Fibroblast of skin of back (primary cell): ENCODE data around the gene CHRNA7.
"Not testable (repeated sequence)": the region's sequence is repeated elsewhere in the genome, so short reads cannot be mapped to it uniquely, and the experiment has no call there.

ENCODE experiments used
- DNase-seq: peaks from one replicate; pipeline ENCODE4 v3.0.0-alpha.2; 2013

CHRNA7 gene

GRCh38 chr15:32120577-32121383 is 90.5 kb downstream of the CHRNA7 start:
- DNase-seq, result no peak

DNA sequence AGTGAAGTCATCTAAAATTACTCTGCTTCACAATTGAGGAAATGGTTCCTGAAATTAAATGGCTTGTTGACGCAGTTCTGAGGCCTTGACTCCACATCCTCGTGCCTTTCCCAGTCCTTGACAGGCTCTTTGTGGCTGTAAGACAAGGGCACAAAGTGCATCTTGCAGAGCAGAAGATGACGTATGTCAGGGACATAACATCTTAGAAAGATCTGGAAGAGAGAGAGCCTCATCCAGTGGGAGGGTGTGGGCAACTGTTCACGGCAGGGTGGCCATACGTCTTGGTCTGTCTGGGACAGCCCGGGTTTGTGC is 91.0 kb downstream of the CHRNA7 start:
- DNase-seq, result no peak

DNA sequence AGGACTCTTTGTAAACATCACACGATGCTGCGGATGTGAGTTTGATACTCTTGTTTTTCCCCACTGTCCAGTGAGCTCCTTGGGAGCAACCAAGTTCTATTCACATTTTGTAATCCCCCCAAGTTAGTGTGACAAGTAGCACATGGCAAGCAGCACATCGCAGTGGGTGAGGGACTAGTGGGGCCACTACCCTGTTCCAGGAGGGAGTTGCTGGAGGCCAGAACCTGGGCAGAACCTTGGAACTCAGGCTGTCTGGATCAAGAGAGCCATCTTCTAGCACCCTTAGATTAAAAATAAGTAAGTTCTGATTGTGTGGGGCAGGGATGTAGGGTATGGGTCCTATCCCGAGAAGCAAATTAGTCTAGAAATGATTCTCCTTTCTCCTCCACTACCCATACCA is 91.7 kb downstream of the CHRNA7 start:
- DNase-seq, result no peak

DNA sequence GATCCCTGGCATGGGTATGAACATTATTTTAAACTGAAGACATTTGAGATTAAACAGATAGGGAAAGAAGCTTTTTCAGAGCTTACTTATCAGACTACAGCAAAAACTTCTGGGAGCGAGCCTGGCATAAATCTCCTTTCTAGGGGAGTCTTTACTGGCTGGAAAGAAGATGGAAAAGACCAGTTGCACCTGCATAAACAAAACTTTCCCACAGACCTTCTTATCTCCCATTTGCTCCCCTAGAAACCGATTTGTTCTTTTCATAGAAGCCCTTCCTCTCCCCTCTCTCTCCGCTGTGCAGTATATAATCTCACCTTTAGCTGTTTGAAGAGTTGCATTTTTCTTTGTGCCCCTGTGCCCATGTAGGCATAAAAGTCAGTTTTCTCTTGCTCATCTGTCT is 93.2 kb downstream of the CHRNA7 start:
- no peak for DNase-seq

- DNase-seq, result no peak
Observed at GRCh38 chr15:32124726-32125125, 94.4 kb downstream of the CHRNA7 start.

- DNase-seq, result no peak
Observed at GRCh38 chr15:32125595-32125994, 95.3 kb downstream of the CHRNA7 start.

GRCh38 chr15:32129815-32130214 is 99.5 kb downstream of the CHRNA7 start:
- DNase-seq, result no peak

DNA sequence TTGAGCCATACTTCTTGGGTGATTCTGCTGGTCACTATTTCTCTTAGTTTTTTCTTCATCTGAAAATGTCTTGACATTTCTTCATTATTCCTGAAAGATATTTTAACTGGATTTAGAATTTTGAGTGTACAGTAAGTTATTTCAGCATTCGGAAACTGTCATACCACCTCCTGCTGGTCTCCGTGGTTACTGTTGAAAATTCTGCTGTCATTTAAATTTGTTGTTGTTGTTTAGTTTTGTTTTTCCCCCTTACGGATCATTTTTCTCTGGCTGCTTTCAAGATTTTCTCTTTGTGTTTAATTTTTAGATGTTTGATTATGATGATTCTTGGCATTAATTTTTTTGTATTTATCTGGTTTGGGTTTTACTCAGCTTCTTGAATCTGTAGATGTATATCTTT is 100.5 kb downstream of the CHRNA7 start:
- DNase-seq, result no peak

- DNase-seq, result no peak
Observed at GRCh38 chr15:32131803-32132202, 101.5 kb downstream of the CHRNA7 start.

DNA sequence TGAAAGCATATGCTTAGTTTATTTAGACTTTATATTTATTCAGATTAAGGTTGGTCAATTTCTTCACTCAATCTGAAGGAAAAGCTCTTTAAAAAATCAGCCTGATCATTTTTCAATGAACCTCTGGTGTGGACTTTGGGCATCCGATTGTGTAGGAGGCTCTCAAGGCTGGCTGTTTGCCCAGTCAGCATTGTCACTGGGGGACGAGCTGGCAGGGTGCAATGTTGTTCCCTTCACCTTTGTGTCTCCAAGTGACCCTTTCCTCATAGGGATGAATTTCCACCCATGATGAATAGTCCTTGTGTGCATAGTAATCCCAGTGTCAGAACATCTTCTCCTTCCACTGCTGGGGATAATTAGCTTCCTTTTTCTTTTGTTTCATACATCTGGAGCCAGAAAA is 102.5 kb downstream of the CHRNA7 start:
- DNase-seq, result no peak

- no peak for DNase-seq
Observed at GRCh38 chr15:32134842-32135241, 104.5 kb downstream of the CHRNA7 start.

DNA sequence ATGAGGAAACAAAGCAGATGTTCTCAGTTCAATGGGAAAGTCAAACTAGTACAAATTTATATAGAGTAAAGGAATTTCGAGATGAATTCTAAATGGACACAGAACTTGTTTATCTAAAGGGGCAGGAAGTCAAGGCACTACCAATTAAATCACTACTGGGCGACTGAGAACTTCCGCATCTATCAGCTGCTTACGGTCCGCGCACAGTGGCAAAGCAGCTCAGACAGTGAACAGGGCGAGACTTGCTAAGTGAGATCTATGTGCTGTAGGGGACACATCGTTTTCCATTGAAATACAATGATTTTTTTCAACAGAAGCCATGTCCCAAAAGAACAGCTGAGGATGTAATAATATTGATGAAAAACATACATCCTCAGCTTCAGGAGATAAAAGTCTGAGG is 105.0 kb downstream of the CHRNA7 start:
- DNase-seq, result no peak

DNA sequence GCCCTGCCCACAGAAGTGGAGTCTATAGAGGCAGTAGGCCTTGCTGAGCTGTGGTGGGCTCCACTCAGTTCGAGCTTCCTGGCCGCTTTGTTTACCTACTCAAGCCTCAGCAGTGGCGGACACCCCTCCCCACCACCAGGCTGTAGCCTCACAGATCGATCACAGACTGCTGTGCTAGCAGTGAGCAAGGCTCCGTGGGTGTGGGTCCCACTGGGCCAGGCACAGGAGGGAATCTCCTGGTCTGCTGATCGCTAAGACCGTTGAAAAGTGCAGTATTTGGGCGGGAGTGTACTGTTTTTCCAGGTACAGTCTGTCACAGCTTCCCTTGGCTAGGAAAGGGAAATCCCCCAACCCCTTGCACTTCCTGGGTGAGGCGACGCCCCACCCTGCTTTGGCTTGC is 115.2 kb downstream of the CHRNA7 start:
- DNase-seq, result not testable (repeated sequence)

- DNase-seq, result no peak
Observed at GRCh38 chr15:32148833-32149555, 118.7 kb downstream of the CHRNA7 start.

DNA sequence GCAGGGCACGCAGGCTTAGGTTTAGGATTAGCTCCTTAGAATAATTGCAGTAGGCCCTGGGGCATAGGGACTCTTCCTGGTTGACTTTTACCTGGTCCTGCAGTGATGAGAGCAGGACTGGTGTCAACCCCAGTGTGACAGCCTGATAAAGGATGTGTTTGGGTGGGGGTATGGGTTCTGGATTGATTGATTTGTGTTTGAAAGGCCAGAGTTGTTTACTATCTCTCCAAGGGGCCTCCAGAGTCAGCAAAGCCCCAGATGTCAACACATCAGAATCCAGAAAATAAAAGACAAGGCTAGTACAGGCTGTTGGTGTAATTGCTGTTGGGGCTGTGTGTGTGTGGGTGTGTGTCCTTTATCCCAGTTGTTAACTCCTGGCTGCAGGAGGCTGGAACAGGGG is 122.3 kb downstream of the CHRNA7 start:
- no peak for DNase-seq

- not testable (repeated sequence) for DNase-seq
Observed at GRCh38 chr15:32153868-32154623, 123.7 kb downstream of the CHRNA7 start.

- DNase-seq, result not testable (repeated sequence)
Observed at GRCh38 chr15:32162143-32162542, 131.8 kb downstream of the CHRNA7 start.

DNA sequence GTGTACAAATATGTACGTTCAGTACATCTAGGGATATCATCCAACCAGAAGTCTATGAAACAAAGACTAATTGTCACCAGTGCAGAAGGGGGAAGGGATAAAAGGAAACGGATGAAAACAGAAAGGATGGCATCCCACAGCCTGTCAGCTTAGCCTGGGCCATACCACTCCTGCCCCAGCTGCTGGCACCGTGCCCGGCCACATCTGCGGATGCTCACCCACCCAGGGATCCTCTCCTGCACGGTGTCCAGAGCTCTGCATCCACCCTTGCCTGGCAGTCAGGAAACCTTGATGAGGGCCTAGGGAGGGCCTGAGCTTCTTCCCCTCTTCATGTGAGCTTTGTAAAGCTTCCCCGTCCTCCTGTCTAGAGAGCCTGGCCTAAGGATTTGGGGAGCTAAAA is 133.8 kb downstream of the CHRNA7 start:
- not testable (repeated sequence) for DNase-seq

GRCh38 chr15:32164747-32165146 is 134.4 kb downstream of the CHRNA7 start:
- DNase-seq, result not testable (repeated sequence)

GRCh38 chr15:32165775-32166174 is 135.5 kb downstream of the CHRNA7 start:
- not testable (repeated sequence) for DNase-seq

DNA sequence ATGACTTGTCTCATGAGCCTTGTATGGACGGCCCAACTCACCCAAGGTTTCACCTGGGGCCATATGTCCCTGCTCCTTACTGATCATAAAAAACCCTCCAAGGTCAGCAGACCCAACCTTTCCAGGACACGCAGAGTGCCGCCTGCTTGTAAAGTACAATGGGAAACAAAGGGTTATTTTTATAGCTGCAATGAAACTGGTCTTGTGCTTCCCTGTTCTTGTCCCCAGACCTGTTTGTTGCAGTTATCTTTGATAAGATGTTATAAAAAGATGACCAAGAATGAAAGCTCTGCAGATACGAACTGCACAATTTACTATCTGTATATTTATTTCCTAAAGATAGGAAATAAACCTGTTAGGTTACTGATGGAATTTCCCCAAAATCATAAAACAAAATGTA is 136.0 kb downstream of the CHRNA7 start:
- not testable (repeated sequence) for DNase-seq

GRCh38 chr15:32167913-32168312 is 137.6 kb downstream of the CHRNA7 start:
- not testable (repeated sequence) for DNase-seq

- not testable (repeated sequence) for DNase-seq
Observed at GRCh38 chr15:32180579-32180978, 150.3 kb downstream of the CHRNA7 start.
